Adrenal gland (tissue), 12 donors: ENCODE results near the gene RET. TPM values are rescaled to one million over a fixed set of nuclear protein-coding genes. Genes with fewer than 3 reads are reported as not detected.

Experiments
- DNase-seq, 7 donors: peaks; one replicate each; pipeline ENCODE4 v3.0.0-alpha.2; 2019 to 2020
- H3K27ac ChIP-seq, 5 donors: fragments of 200-600 bp; sonication (generic) in 4 of 5; 1 replicate in 3 of 5; 2 replicates in 2 of 5; pipeline versions ENCODE4 v1.5.1 to v1.8.0; 2016 to 2020; ENCODE audit warnings: mild to moderate bottlenecking in 1 of 5
- H3K27me3 ChIP-seq: fragments of 200-600 bp; 2 replicates; pipeline ENCODE4 v1.8.0; 2021
- H3K36me3 ChIP-seq, 2 donors: fragments of 200-600 bp; replicated peaks in 1 of 2; 1 replicate in 1 of 2; 2 replicates in 1 of 2; pipeline versions ENCODE4 v1.5.1 to v1.8.0; 2018 to 2022
- H3K4me1 ChIP-seq, 2 donors: fragments of 200-600 bp; replicated peaks in 1 of 2; 1 replicate in 1 of 2; 2 replicates in 1 of 2; pipeline versions ENCODE4 v1.5.1 to v1.8.0; 2018 to 2021
- H3K4me3 ChIP-seq, 4 donors: fragments of 200-600 bp; sonication (generic) in 3 of 4; one replicate each; pipeline ENCODE4 v1.5.1; 2016 to 2018
- H3K9me3 ChIP-seq, 3 donors: fragments of 200-600 bp; sonication (generic) in 1 of 3; replicated peaks in 1 of 3; 1 replicate in 2 of 3; 2 replicates in 1 of 3; pipeline versions ENCODE4 v1.5.1 to v1.8.0; 2016 to 2021
- CTCF ChIP-seq, 6 experiments: fragments of 450-650 bp in 4 of 6; fragments of 200-600 bp in 2 of 6; sonication (generic) in 1 of 6; IDR thresholded peaks; 1 replicate in 5 of 6; 2 replicates in 1 of 6; pipeline versions ENCODE4 v1.5.1 to v1.8.0; 2016 to 2021; ENCODE audit warnings: antibody characterized with exemption in 6 of 6, mild to moderate bottlenecking in 2 of 6, moderate library complexity in 1 of 6
- POLR2A ChIP-seq, 2 donors: fragments of 450-650 bp; IDR thresholded peaks; one replicate each; pipeline ENCODE4 v1.6.1; 2017; ENCODE audit warnings: antibody characterized with exemption in 2 of 2, mild to moderate bottlenecking in 2 of 2, moderate library complexity in 1 of 2
- WGBS, 4 donors: extraction: QIAGEN DNeasy Blood & Tissue Kit in 2 of 4; methylation state at CpG; one replicate each; pipeline versions ENCODE4 v1.1.5 to v1.1.7; 2013 to 2017; 5-methylcytosine and 5-hydroxymethylcytosine counted together
- intact Hi-C, 2 donors: fragments of 100-400 bp; cut with DNase I; formaldehyde crosslinking; loops; one replicate each; pipeline versions ENCODE4 v1.14.1 to v1.15.0; 2022 to 2023
- polyA plus RNA-seq, 3 donors: library from polyadenylated mRNA; stranded (reverse); fragments of 200-250 nt in 2 of 3; fragments of 350-450 nt in 1 of 3; fragmentation: Illumina TruSeq in 1 of 3; extraction: RNeasy Lipid Tissue Mini Kit (QIAGEN cat#74804) in 1 of 3; gene quantifications; one replicate each; pipeline ENCODE4 v1.2.3, GENCODE V29; 2013 to 2014
- total RNA-seq, 9 donors: library from RNA; depleted of rRNA in 4 of 9; stranded (reverse); fragments of >200 nt in 4 of 9; fragments of 120-200 nt in 1 of 9; fragmentation: NEBNext Ultra II Directional in 1 of 9; extraction: Animal tissue kit (Norgen Biotek cat#: 25700) in 1 of 9; gene quantifications; one replicate each; pipeline versions ENCODE4 v1.1.0 to v1.2.4, GENCODE V29; 2013 to 2023
- donor health status: healthy with polysubstance abuse.
- donor health status: Bipolar disorder and iron deficiency.
- donor health status: DM: yes; HTN: yes; CAD: no.
- donor health status: DM: no; HTN: no; CAD: no.
- donor health status: DM: no; HTN: no; CAD: no.
- donor health status: DM: yes; HTN: yes; CAD: no.

RET gene
- total and polyA plus RNA-seq, 12 donors: 1.6 to 43.6 (median 6.0) TPM

- intact Hi-C loops: no loop called here
- Histone ChIP-seq H3K4me3 (no peak overlapping the region), H3K27me3 (no peaks in the 10 kb centered on the region), H3K4me1 (no peaks in the 10 kb centered on the region), H3K9me3 (no peaks in the 10 kb centered on the region), H3K36me3 (no peaks in the 10 kb centered on the region), H3K27ac (no peak overlapping the region)
- TF ChIP-seq CTCF (IDR thresholded peaks at IDR 0.05) (no peak), POLR2A (IDR thresholded peaks at IDR 0.05) (no peak)
- 79 to 93% (median 84%) methylated on average over 8 of the region's 8 CpGs for WGBS, 4 donors
- peak in 2 of 7 donors; percentile 3 to 4 for DNase-seq
Observed at GRCh38 chr10:43128331-43128730, 51.5 kb downstream of the RET start.

GRCh38 chr10:43128958-43129706, 52.3 kb downstream of the RET start:
- peak in 4 of 7 donors; percentile 16 to 56 (median 40) for DNase-seq
- Histone ChIP-seq H3K27ac (peak overlapping the region in 2 of 5 donors; percentile 36 to 66), H3K36me3 (no peaks in the 10 kb centered on the region), H3K27me3 (no peaks in the 10 kb centered on the region), H3K4me1 (no peaks in the 10 kb centered on the region), H3K9me3 (no peaks in the 10 kb centered on the region), H3K4me3 (no peak overlapping the region)
- intact Hi-C loops: no loop called here
- no peak for TF ChIP-seq POLR2A (IDR thresholded peaks at IDR 0.05)
- WGBS, 4 donors: 75 to 82% (median 77%) methylated on average over 6 of the region's 6 CpGs

- Histone ChIP-seq H3K27me3 (no peaks in the 10 kb centered on the region), H3K4me1 (no peaks in the 10 kb centered on the region), H3K36me3 (no peaks in the 10 kb centered on the region), H3K4me3 (no peak overlapping the region), H3K9me3 (no peaks in the 10 kb centered on the region), H3K27ac (no peak overlapping the region)
- TF ChIP-seq CTCF (IDR thresholded peaks at IDR 0.05) (no peak), POLR2A (IDR thresholded peaks at IDR 0.05) (no peak)
- intact Hi-C loops: loop anchor here in 1 of 2 donors (10.0 kb wide), 1 partner anchor 94 kb away; no protein-coding TSS in a partner anchor
- 84 to 91% (median 89%) methylated on average over 18 of the region's 18 CpGs for WGBS, 4 donors
- peak in 1 of 7 donors; percentile 52 for DNase-seq
Observed at GRCh38 chr10:43130770-43131171, 53.9 kb downstream of the RET start.

DNA sequence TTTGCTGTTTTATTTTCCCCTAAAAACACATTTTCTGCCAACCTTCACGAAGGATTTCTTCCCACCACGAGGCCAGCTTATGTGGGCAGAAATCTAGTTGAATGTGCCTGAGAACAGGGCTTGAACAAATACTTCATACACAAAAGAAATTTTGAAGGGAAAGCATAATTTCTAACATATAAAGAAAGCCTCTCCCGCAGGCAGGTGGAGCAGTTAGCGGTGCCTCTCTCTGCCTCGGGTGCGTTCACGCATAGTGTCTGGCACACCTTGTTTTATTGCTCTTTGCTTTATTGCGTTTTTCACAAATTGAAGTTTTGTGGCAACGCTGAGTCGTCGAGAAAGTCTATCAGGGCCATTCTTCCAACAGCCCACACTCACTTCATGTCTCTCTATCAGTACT, 54.4 kb downstream of the RET start:
- Histone ChIP-seq H3K36me3 (no peaks in the 10 kb centered on the region), H3K27me3 (no peaks in the 10 kb centered on the region), H3K9me3 (no peaks in the 10 kb centered on the region), H3K4me3 (no peak overlapping the region), H3K4me1 (no peaks in the 10 kb centered on the region), H3K27ac (no peak overlapping the region)
- TF ChIP-seq CTCF (IDR thresholded peaks at IDR 0.05) (no peak), POLR2A (IDR thresholded peaks at IDR 0.05) (no peak)
- intact Hi-C loops: loop anchor here in 1 of 2 donors (10.0 kb wide), 1 partner anchor 94 kb away; no protein-coding TSS in a partner anchor
- no peak for DNase-seq
- WGBS, 4 donors: 84 to 91% (median 89%) methylated on average over 11 of the region's 11 CpGs
